Lung (tissue), 12 donors: ENCODE results near the gene GPATCH1. TPM values are rescaled to one million over a fixed set of nuclear protein-coding genes. Genes with fewer than 3 reads are reported as not detected.
A peak's percentile ranks its signal among the peaks of the same experiment; 100 is the strongest.

ENCODE experiments used
- ATAC-seq: fragments of 200-7000 bp; cut with Tn5 transposase; one replicate; pipeline ENCODE4 v1.9.1; 2020; ENCODE audit warnings: moderate number of reproducible peaks; ENCODE audit not compliant: insufficient read depth, low FRiP score
- DNase-seq, 3 donors: peaks; one replicate each; pipeline ENCODE4 v3.0.0-alpha.2; 2013 to 2017
- H3K27ac ChIP-seq, 2 donors: one replicate each; pipeline ENCODE4 v1.5.1; 2013; ENCODE audit warnings: mild to moderate bottlenecking in 2 of 2, moderate library complexity in 2 of 2, control low read depth in 1 of 2, inconsistent platforms in 1 of 2, low read depth in 1 of 2, low read length in 1 of 2
- H3K27me3 ChIP-seq, 3 donors: one replicate each; pipeline ENCODE4 v1.5.1; 2013; ENCODE audit warnings: low read length in 2 of 3; ENCODE audit not compliant: control insufficient read depth in 3 of 3, insufficient read depth in 3 of 3
- H3K36me3 ChIP-seq, 4 donors: one replicate each; pipeline ENCODE4 v1.5.1; 2013; ENCODE audit warnings: low read length in 4 of 4, mild to moderate bottlenecking in 1 of 4, moderate library complexity in 1 of 4; ENCODE audit not compliant: control insufficient read depth in 4 of 4, insufficient read depth in 4 of 4
- H3K4me1 ChIP-seq, 5 donors: one replicate each; pipeline ENCODE4 v1.5.1; 2013; ENCODE audit warnings: low read length in 5 of 5, mild to moderate bottlenecking in 2 of 5, moderate library complexity in 1 of 5; ENCODE audit not compliant: control insufficient read depth in 5 of 5, insufficient read depth in 5 of 5
- H3K4me3 ChIP-seq: one replicate; pipeline ENCODE4 v1.5.1; 2013; ENCODE audit warnings: mild to moderate bottlenecking, control low read depth, moderate library complexity
- H3K9ac ChIP-seq, 2 donors: one replicate each; pipeline ENCODE4 v1.5.1; 2013; ENCODE audit warnings: low read length in 2 of 2, control low read depth in 1 of 2; ENCODE audit not compliant: insufficient read depth in 1 of 2
- H3K9me3 ChIP-seq, 4 donors: one replicate each; pipeline ENCODE4 v1.5.1; 2013; ENCODE audit warnings: low read length in 3 of 4, mild to moderate bottlenecking in 1 of 4, moderate library complexity in 1 of 4; ENCODE audit not compliant: control insufficient read depth in 4 of 4, insufficient read depth in 3 of 4
- CTCF ChIP-seq: IDR thresholded peaks from 2 replicates; pipeline ENCODE4 v1.5.1; 2012; ENCODE audit warnings: mild to moderate bottlenecking; ENCODE audit errors: control extremely low read depth, extremely low read depth
- WGBS, 2 donors: extraction: QIAGEN DNeasy Blood & Tissue Kit; methylation state at CpG; one replicate each; pipeline ENCODE4 v1.1.7; 2013; 5-methylcytosine and 5-hydroxymethylcytosine counted together
- polyA plus RNA-seq, 2 donors: library from polyadenylated mRNA; stranded (reverse); fragments of 200-250 nt; gene quantifications; one replicate each; pipeline ENCODE4 v1.2.1, GENCODE V29; 2013
- total RNA-seq, 2 donors: library from RNA; depleted of rRNA in 1 of 2; stranded (reverse); fragments of >200 nt in 1 of 2; gene quantifications; one replicate each; pipeline ENCODE4 v1.2.1, GENCODE V29; 2014 to 2021
- donor health status: control.
- donor health status: control.
- donor health status: Bipolar disorder and iron deficiency.
- donor health status: healthy.
- donor health status: DM: yes; HTN: yes; CAD: no.

GPATCH1 gene
- total and polyA plus RNA-seq, 4 donors: 3.8 to 12.3 (median 6.0) TPM

- Histone ChIP-seq H3K27me3 (peaks cover 0 to 13% (median 10%) of the 10 kb centered on the region in 3 donors), H3K9me3 (no peaks in the 10 kb centered on the region), H3K36me3 (no peaks in the 10 kb centered on the region), H3K27ac (no peak overlapping the region), H3K4me1 (peaks cover 0 to 2% (median 0%) of the 10 kb centered on the region in 5 donors), H3K4me3 (peak overlapping the region; percentile 39), H3K9ac (no peak overlapping the region)
- peak in 2 of 3 donors; percentile 50 for DNase-seq
- ATAC-seq: peak; percentile 63
- 1 to 3% methylated on average over 18 to 35 of the region's 35 CpGs for WGBS, 2 donors
- TF ChIP-seq CTCF: no peak
Observed at GRCh38 chr19:33064458-33064791, 16.6 kb upstream of the GPATCH1 start.

- Histone ChIP-seq H3K9me3 (no peaks in the 10 kb centered on the region), H3K27ac (no peak within 1 kb of the TSS), H3K9ac (no peak within 1 kb of the TSS), H3K36me3 (no peaks in the 10 kb centered on the region), H3K27me3 (peaks cover 0 to 13% (median 10%) of the 10 kb centered on the region in 3 donors), H3K4me3 (peak within 1 kb of the TSS; percentile 39), H3K4me1 (peaks cover 0 to 2% (median 0%) of the 10 kb centered on the region in 5 donors)
- DNase-seq: peak; percentile 65 to 84 (median 76)
- no peak for TF ChIP-seq CTCF
- WGBS, 2 donors: 3 to 4% methylated on average over 61 to 86 of the region's 86 CpGs
- peak; percentile 90 for ATAC-seq
Observed at GRCh38 chr19:33064792-33065550, 16.0 kb upstream of the GPATCH1 start, which contains the start of gene RHPN2. Gene RHPN2, minus strand, starts transcription at chr19:33064888. Its CDS starts 36 bp downstream, at chr19:33064852.

- H3K27ac ChIP-seq: no peak overlapping the region
- no peaks in the 10 kb centered on the region for H3K9me3 ChIP-seq
- H3K4me3 ChIP-seq: no peak overlapping the region
- H3K36me3 ChIP-seq: no peaks in the 10 kb centered on the region
- DNase-seq: no peak
- TF ChIP-seq CTCF: no peak
- 88% methylated on average over 17 to 18 of the region's 18 CpGs for WGBS, 2 donors
- peaks cover 0 to 2% (median 0%) of the 10 kb centered on the region in 5 donors for H3K4me1 ChIP-seq
- peaks cover 0 to 13% (median 10%) of the 10 kb centered on the region in 3 donors for H3K27me3 ChIP-seq
- no peak overlapping the region for H3K9ac ChIP-seq
- no peak for ATAC-seq
Observed at GRCh38 chr19:33066543-33066942, 14.4 kb upstream of the GPATCH1 start.
